WTC11 (cell line): ENCODE data around the gene TFCP2.

Experiments
- CREM ChIP-seq: sonication (generic); formaldehyde crosslinking; IDR thresholded peaks from 2 replicates; pipeline ENCODE4 v1.8.1; 2022; ENCODE audit warnings: mild to moderate bottlenecking, missing genetic modification reagents, moderate library complexity
- EMX1 ChIP-seq: fragments of 250-450 bp; sonication (Bioruptor Pico); IDR thresholded peaks from 2 replicates; pipeline ENCODE4 v1.8.0; 2021; ENCODE audit warnings: mild to moderate bottlenecking
- FOXP1 ChIP-seq: sonication (generic); formaldehyde crosslinking; IDR thresholded peaks from 2 replicates; pipeline ENCODE4 v1.8.0; 2022; ENCODE audit warnings: missing genetic modification reagents, mild to moderate bottlenecking, moderate library complexity, borderline replicate concordance
- NFYB ChIP-seq: sonication (generic); formaldehyde crosslinking; conservative IDR thresholded peaks from 2 replicates; pipeline ENCODE4 v1.8.0; 2022; ENCODE audit warnings: low read depth, missing genetic modification reagents
- SP1 ChIP-seq: sonication (generic); formaldehyde crosslinking; conservative IDR thresholded peaks from 2 replicates; pipeline ENCODE4 v1.8.1; 2022; ENCODE audit warnings: missing genetic modification reagents
- TEAD4 ChIP-seq: sonication (generic); formaldehyde crosslinking; IDR thresholded peaks from 2 replicates; pipeline ENCODE4 v1.8.0; 2022; ENCODE audit warnings: mild to moderate bottlenecking, missing genetic modification reagents
- TF ChIP-seq, protein P1 (sequence below): sonication (generic); formaldehyde crosslinking; IDR thresholded peaks from 2 replicates; pipeline ENCODE4 v1.8.0; 2023; ENCODE audit warnings: missing genetic modification reagents
- TF ChIP-seq, protein P2 (sequence below): fragments of 200-600 bp; IDR thresholded peaks from 2 replicates; pipeline ENCODE4 v1.8.0; 2022; ENCODE audit warnings: antibody characterized with exemption
- TF ChIP-seq, protein P3 (sequence below): sonication (generic); formaldehyde crosslinking; conservative IDR thresholded peaks from 2 replicates; pipeline ENCODE4 v1.8.1; 2022; ENCODE audit warnings: mild to moderate bottlenecking, missing genetic modification reagents
- TF ChIP-seq, protein P4 (sequence below): sonication (generic); formaldehyde crosslinking; IDR thresholded peaks from 2 replicates; pipeline ENCODE4 v1.8.0; 2022; ENCODE audit warnings: mild to moderate bottlenecking, missing genetic modification reagents
- TF ChIP-seq, protein P5 (sequence below): sonication (generic); formaldehyde crosslinking; IDR thresholded peaks from 2 replicates; pipeline ENCODE4 v1.8.1; 2022; ENCODE audit warnings: missing genetic modification reagents, borderline replicate concordance

DNA sequence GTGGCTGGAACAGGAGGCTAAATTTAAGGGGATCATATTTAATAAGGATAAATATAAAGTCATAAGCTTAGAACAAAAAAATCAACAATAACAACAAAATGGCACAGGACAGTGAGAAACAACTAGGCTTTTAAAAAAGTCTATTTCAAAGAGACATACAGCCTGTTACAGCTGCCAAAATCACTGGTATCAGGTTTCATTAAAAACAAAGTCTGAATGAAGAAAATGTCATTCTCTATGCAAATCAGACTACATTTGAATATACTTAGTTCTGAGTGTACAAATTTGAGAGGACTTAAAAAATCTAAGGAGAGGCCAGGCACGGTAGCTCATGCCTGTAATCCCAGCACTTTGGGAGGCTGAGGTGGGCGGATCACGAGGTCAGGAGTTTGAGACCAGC lies 44.0 kb downstream of the TFCP2 start:
- TF ChIP-seq TEAD4 (CRISPR knock-in tag) (no peak), CREM (no peak), FOXP1 (no peak), SP1 (CRISPR knock-in tag) (no peak), NFYB (CRISPR knock-in tag) (no peak), EMX1 (CRISPR knock-in tag) (no peak)
- TF ChIP-seq, protein P1, sequence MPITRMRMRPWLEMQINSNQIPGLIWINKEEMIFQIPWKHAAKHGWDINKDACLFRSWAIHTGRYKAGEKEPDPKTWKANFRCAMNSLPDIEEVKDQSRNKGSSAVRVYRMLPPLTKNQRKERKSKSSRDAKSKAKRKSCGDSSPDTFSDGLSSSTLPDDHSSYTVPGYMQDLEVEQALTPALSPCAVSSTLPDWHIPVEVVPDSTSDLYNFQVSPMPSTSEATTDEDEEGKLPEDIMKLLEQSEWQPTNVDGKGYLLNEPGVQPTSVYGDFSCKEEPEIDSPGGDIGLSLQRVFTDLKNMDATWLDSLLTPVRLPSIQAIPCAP (CRISPR knock-in tag) = no peak
- TF ChIP-seq, protein P2, sequence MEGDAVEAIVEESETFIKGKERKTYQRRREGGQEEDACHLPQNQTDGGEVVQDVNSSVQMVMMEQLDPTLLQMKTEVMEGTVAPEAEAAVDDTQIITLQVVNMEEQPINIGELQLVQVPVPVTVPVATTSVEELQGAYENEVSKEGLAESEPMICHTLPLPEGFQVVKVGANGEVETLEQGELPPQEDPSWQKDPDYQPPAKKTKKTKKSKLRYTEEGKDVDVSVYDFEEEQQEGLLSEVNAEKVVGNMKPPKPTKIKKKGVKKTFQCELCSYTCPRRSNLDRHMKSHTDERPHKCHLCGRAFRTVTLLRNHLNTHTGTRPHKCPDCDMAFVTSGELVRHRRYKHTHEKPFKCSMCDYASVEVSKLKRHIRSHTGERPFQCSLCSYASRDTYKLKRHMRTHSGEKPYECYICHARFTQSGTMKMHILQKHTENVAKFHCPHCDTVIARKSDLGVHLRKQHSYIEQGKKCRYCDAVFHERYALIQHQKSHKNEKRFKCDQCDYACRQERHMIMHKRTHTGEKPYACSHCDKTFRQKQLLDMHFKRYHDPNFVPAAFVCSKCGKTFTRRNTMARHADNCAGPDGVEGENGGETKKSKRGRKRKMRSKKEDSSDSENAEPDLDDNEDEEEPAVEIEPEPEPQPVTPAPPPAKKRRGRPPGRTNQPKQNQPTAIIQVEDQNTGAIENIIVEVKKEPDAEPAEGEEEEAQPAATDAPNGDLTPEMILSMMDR = no peak
- TF ChIP-seq, protein P3, sequence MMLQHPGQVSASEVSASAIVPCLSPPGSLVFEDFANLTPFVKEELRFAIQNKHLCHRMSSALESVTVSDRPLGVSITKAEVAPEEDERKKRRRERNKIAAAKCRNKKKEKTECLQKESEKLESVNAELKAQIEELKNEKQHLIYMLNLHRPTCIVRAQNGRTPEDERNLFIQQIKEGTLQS (CRISPR knock-in tag) = no peak
- TF ChIP-seq, protein P4, sequence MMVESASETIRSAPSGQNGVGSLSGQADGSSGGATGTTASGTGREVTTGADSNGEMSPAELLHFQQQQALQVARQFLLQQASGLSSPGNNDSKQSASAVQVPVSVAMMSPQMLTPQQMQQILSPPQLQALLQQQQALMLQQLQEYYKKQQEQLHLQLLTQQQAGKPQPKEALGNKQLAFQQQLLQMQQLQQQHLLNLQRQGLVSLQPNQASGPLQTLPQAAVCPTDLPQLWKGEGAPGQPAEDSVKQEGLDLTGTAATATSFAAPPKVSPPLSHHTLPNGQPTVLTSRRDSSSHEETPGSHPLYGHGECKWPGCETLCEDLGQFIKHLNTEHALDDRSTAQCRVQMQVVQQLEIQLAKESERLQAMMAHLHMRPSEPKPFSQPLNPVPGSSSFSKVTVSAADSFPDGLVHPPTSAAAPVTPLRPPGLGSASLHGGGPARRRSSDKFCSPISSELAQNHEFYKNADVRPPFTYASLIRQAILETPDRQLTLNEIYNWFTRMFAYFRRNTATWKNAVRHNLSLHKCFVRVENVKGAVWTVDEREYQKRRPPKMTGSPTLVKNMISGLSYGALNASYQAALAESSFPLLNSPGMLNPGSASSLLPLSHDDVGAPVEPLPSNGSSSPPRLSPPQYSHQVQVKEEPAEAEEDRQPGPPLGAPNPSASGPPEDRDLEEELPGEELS (CRISPR knock-in tag) = no peak
- TF ChIP-seq, protein P5, sequence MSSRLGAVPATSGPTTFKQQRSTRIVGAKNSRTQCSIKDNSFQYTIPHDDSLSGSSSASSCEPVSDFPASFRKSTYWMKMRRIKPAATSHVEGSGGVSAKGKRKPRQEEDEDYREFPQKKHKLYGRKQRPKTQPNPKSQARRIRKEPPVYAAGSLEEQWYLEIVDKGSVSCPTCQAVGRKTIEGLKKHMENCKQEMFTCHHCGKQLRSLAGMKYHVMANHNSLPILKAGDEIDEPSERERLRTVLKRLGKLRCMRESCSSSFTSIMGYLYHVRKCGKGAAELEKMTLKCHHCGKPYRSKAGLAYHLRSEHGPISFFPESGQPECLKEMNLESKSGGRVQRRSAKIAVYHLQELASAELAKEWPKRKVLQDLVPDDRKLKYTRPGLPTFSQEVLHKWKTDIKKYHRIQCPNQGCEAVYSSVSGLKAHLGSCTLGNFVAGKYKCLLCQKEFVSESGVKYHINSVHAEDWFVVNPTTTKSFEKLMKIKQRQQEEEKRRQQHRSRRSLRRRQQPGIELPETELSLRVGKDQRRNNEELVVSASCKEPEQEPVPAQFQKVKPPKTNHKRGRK (CRISPR knock-in tag) = no peak
